ENCODE measurements around the gene RIPK1.
A peak's percentile ranks its signal among the peaks of the same experiment; 100 is the strongest.
"Not testable (repeated sequence)": the region's sequence is repeated elsewhere in the genome, so short reads cannot be mapped to it uniquely, and the experiment has no call there.

Gene RIPK1

DNA sequence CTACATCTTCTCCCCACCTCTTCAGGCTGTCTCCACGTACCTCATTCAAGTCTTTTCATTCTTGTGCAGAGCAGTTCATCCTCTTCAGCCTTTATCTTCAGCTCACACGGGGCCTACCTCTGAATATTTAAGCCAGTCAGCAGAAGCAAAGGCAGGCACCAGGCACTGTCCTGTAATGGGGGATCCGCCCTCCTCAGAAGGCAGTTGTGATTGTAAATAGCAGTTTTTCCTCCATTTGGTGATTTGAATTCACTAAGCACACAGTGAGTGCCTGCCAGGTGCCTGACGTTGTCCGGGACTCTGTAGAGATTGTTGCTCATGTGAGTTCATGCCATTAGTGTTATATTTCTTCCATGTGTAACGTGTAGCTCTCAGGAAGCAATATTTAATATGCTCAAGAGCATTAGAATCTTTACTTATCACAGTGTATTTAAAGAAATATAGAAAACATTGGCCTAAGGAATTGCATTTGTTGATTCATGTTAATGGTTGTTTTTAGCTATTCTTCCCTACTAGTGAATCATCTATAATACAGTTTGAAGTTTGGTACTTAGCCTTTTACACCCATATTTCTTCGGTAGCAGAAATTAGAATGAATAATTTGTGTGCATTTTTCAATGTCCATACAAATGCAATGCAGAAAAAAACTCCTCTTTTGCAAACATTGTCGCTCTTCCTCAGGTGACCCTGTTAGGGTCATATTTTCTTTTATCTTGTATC is 68.2 kb downstream of the RIPK1 start:
- DNase-seq (ENCODE audit: low read depth): no peak

DNA sequence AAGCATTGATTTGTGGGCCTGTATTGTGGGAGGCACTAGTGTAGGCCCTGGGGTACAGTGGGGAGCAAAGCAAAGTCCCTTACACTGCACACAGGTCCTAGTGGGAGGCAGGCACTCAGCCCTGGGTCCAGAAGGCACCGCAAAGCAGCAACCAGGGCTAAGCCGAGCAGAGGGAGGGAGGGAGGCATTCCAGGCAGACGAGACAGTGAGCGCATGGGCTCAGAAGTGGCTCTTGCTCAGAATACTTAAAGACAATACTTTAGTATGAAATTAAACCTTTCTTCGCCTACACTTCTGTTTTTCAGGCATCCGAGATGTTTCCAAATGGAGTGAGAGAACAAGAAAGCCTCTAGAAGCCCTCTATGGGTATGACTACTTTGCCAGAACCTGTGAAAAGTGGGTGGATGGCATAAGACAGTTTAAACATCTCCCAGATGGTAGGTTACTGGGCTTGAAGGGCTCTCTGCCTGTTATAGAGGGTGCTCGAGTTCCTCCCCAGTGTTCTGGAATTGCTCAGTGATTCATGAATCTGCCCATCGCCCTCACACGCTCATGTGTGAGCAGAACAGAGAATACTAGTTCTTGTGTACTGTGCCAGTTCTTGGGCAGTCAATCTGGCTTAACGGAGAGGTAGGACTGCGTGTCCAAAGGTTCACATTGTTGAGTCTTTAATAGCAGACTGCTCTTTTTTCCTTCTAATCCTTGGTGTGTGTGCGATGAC is 68.9 kb downstream of the RIPK1 start:
- no peak for DNase-seq (ENCODE audit: low read depth)

GRCh38 chr6:3137873-3138272 is 69.6 kb downstream of the RIPK1 start:
- not testable (repeated sequence) for DNase-seq (ENCODE audit: low read depth)

- DNase-seq (ENCODE audit: low read depth): no peak
Measured at GRCh38 chr6:3138341-3138740, 70.0 kb downstream of the RIPK1 start.

GRCh38 chr6:3139090-3139903 is 71.0 kb downstream of the RIPK1 start:
- DNase-seq (ENCODE audit: low read depth): no peak

DNA sequence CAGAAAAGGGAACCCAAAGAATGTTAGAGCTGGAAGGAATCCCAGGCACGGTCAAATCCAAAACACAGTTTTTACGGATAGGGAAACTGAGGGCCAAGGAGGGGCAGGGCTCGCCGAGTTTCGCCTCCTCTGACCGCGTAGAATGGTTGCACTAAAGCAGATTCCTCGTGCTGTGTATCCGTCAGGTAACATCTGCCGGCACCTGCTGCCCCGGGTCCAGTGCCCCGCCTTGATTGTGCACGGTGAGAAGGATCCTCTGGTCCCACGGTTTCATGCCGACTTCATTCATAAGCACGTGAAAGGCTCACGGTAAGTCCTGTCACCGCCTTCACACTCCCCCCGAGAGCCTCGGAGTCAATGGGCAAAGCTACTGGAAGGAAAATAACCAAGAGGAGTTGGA is 71.9 kb downstream of the RIPK1 start:
- no peak for DNase-seq (ENCODE audit: low read depth)

DNA sequence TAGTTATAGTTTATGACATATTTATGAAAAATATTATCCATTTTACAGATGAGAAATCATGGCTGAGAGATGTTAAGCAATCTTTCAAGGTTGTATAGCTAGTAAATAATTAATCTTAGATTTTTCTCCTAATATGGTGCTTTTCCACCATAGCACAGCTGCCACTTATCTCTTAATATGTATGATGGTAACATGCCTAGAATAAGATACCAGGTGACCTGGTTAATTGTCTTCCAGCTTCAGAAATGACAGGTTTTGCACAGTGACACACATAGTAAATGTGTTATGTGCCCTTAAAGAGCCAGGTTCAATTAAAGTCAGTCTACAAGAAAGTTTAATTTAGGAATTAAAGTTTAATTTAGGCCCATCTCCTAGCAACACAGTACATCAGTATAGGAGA is 74.2 kb downstream of the RIPK1 start:
- DNase-seq (ENCODE audit: low read depth): no peak

GRCh38 chr6:3143158-3143557 is 74.9 kb downstream of the RIPK1 start:
- DNase-seq (ENCODE audit: low read depth): no peak

- DNase-seq (ENCODE audit: low read depth): no peak
Measured at GRCh38 chr6:3144571-3144970, 76.3 kb downstream of the RIPK1 start.

GRCh38 chr6:3147914-3148757 is 79.8 kb downstream of the RIPK1 start:
- DNase-seq (ENCODE audit: low read depth): no peak

DNA sequence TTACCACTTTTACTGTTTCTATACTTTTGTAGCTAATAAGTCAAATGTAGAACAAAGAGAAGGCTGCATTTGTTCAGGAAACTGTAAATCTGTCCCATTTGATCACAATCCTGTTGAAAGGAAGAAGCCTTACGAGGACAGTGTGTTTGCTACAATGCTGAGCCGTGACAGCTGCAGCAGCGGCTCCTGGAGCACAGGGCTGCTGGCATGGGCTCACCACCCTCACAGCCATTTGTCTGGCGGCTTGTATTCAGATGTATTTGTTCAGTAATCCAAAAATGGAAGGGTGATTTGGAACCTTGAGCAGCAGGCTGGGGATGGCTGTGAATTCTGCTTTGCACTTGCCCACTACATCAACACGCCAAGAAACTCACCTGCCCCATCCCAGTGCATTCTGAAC is 83.4 kb downstream of the RIPK1 start:
- no peak for DNase-seq (ENCODE audit: low read depth)

DNA sequence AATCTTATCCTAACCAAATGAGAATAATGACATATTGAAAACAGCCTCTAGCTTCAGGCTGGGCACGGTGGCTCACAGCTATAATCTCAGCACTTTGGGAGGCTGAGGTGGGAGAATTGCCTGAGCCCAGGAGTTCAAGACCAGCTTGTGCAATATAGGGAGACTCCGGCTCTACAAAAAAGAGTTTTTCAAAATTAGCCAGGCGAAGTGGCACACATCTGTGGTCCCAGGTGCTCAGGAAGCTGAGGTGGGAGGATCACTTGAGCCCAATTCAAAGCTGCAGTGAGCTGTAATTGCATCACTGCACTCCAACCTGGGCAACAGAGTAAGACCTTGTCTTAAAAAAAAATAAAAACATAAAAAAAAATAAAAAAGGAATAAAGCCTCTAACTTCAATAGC is 84.4 kb downstream of the RIPK1 start:
- DNase-seq (ENCODE audit: low read depth): no peak

- DNase-seq (ENCODE audit: low read depth): not testable (repeated sequence)
Measured at GRCh38 chr6:3155416-3155815, 87.1 kb downstream of the RIPK1 start.

DNA sequence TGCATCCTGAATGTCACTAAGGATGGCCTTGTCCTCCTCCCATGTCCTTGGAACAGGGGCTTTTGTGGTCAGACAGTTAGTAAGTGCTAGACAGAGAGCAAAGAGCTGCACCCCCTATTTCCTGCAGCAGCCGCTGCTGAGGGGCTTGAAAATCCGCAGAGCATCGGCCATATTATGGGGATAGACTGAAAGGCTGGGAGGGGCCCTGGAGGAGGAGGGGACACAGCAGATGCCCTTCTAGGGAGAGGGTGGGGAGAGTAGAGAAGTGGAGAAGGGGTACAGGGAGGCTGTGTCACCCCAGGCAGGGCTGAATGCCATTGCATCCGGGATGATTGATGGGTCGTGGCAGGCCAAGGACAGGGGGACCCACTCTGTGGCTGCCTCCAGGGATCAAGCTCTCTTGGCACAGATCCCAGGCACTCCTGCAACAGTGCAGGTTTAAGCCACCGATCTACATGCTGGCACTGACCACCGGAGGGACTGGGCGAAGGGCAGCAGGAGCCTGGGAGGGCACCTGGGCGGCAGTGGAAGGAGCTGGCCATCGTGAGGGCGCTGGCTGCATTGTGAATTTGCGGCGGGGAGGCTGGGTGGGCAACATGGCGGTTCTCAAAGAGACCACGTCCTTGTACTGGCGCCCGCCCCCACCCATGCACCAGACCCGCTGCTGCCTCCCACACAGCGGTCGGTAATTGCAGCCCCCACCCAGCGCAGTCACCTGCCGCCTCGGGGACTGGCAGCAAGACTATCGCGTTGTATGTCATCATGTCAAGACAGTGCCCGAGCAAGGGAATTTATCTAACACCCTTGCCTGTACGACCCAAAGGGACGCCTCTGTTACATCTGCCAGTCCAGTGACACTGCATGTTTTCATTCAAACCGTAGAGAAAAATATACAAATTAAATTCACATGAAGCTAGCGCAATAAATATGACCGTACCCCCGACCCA is 88.2 kb downstream of the RIPK1 start:
- peak; percentile 11 for DNase-seq (ENCODE audit: low read depth)

DNA sequence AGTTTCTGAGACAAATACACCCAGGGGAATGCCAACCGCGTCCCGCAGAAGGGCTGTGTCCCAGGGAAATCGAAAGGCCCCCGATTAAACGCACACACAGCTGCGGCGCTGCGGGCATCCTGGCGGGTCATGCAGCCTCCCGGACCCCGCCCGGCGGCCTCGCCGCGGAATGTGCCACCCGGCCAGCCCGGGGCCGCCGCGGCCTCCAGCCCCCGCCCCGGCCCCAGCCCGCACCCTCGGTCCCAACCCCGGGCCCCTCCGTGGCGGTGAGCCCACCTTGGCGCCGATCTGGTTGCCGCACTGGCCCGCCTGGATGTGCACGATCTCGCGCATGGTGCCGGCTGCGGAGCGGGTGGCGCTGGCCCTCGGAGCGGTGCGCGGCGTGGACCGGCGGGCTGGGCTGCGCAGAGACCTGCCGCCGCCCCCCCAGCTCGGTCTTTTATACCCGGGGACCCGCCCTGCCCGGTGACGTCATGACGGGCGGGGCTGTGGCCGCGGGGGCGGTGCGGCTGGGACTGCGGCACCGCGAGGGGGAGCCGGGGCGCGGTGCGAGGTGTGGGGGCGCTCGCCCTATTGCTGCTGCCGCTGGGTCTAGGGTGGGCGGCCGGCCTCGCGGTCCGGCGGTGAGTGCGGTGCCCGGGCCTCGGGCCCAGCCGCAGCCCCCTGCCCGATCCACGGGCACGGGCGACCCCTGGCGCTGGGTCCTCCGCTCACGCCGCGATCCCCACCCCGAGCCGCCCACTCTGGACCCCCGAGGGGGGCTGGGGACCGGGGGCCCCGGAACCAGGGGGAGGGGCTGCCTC is 89.0 kb downstream of the RIPK1 start, which contains the start of gene TUBB2A:
Gene TUBB2A, minus strand, starts transcription at position 414 of the 803 bp plus-strand sequence. Its CDS starts 81 bp downstream, at position 333.
- peak; percentile 87 for DNase-seq (ENCODE audit: low read depth)

DNA sequence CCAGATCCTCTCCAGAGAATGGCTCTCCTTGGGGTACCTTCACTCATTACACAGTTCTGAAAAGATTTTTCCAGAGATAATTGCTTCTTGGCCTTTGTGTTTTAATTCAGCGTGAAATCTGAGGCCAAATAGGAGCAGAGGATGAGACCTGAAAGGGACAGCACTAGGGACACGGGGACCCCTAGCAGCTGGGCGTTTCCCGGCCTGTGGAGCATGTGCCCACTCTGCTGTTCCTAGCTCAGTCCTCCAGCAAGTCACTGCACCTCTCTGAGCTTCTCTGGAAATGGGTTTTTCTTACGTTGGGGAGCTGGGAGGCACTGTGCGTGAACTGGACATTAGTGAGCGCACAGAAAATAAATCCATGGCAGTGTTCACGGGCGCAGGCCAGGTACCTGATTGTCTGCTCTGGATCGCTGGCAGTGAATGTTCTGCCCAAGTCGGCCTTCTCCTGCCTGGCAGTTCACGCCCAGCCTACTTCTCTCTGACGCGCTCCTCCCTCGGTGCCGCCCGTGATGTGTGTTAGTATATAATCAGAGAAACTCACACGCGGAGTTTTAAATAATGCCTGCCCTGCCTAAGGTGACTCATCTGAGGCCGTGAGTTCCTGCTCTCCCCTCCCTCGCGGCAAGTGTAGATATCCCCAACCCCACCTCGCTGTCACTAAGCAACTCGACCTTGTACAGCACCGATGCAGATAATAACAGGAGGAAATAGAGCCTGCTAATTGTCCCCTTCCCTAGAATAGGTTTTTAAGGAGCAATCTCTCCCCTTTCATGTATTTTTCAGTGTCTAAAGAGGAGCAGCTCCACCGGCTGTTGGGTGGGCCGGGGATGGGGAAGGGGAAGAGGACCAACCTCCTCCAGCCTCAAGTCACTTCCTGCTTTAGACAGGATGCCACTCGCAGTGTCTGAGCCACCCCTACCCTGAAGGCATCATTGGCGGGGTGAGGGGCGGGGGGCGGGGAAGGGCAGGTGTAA is 91.8 kb downstream of the RIPK1 start:
- DNase-seq (ENCODE audit: low read depth): peak; percentile 59

GRCh38 chr6:3162067-3162497 is 93.8 kb downstream of the RIPK1 start:
- DNase-seq (ENCODE audit: low read depth): no peak

- DNase-seq (ENCODE audit: low read depth): peak; percentile 39
Measured at GRCh38 chr6:3162565-3163247, 94.4 kb downstream of the RIPK1 start.

Measured in activated T-cell treated with anti-CD3 and anti-CD28 coated beads for 1 hour (primary cell).